Psoas muscle (tissue), 8 donors: ENCODE measurements around the gene SLC12A3. TPM values are rescaled to one million over a fixed set of nuclear protein-coding genes. Genes with fewer than 3 reads are reported as not detected.

Source experiments
- ATAC-seq, 4 donors: fragments of 200-7000 bp; cut with Tn5 transposase; one replicate each; pipeline ENCODE4 v1.9.1; 2020; ENCODE audit warnings: moderate library complexity in 3 of 4, mild to moderate bottlenecking in 2 of 4
- DNase-seq, 2 donors: peaks; one replicate each; pipeline ENCODE4 v3.0.0-alpha.2; 2020
- H3K27ac ChIP-seq: fragments of 200-600 bp; one replicate; pipeline ENCODE4 v1.8.0; 2022
- H3K27me3 ChIP-seq, 3 donors: fragments of 200-600 bp in 1 of 3; one replicate each; pipeline versions ENCODE4 v1.6.1 to v1.8.0; 2013 to 2022; ENCODE audit warnings: low read length in 2 of 3, mild to moderate bottlenecking in 2 of 3, moderate library complexity in 1 of 3; ENCODE audit not compliant: insufficient read depth in 3 of 3
- H3K36me3 ChIP-seq, 2 donors: fragments of 200-600 bp in 1 of 2; one replicate each; pipeline versions ENCODE4 v1.6.1 to v1.8.0; 2013 to 2022; ENCODE audit warnings: low read depth in 1 of 2, mild to moderate bottlenecking in 1 of 2, moderate library complexity in 1 of 2; ENCODE audit not compliant: insufficient read depth in 1 of 2
- H3K4me1 ChIP-seq: fragments of 200-600 bp; one replicate; pipeline ENCODE4 v1.8.0; 2022
- H3K4me3 ChIP-seq: fragments of 200-600 bp; one replicate; pipeline ENCODE4 v1.8.0; 2022; ENCODE audit warnings: mild to moderate bottlenecking
- H3K9me3 ChIP-seq: fragments of 200-600 bp; one replicate; pipeline ENCODE4 v1.8.0; 2022
- WGBS, 3 donors: extraction: QIAGEN DNeasy Blood & Tissue Kit; methylation state at CpG; one replicate each; pipeline versions ENCODE4 v1.1.6 to v1.1.7; 2013; 5-methylcytosine and 5-hydroxymethylcytosine counted together
- intact Hi-C, 2 donors: fragments of 100-400 bp; cut with DNase I; formaldehyde crosslinking; loops; one replicate each; pipeline versions ENCODE4 v1.11.0 to v1.14.2; 2022
- polyA plus RNA-seq, 3 donors: library from polyadenylated mRNA; stranded (reverse); fragments of 200-250 nt; gene quantifications; one replicate each; pipeline ENCODE4 v1.2.3, GENCODE V29; 2013
- total RNA-seq, 4 donors: library from RNA; stranded (reverse); fragmentation: NEBNext Ultra II Directional in 2 of 4; extraction: Animal tissue kit (Norgen Biotek cat#: 25700) in 2 of 4; gene quantifications; one replicate each; pipeline versions ENCODE4 v1.2.1 to v1.2.4, GENCODE V29; 2021 to 2023
- TF ChIP-seq, protein P1 (sequence below): fragments of 200-600 bp; IDR thresholded peaks from one replicate; pipeline ENCODE4 v1.8.0; 2022; ENCODE audit warnings: antibody characterized with exemption
- donor health status: healthy with polysubstance abuse.
- donor health status: DM: no; HTN: no; CAD: no; lungs with moderate emphysema.
- donor health status: Bipolar disorder and iron deficiency.
- donor health status: healthy.
- donor health status: DM: yes; HTN: yes; CAD: no.
- donor health status: DM: no; HTN: no; CAD: no.
- donor health status: DM: no; HTN: no; CAD: no.
- donor health status: DM: yes; HTN: yes; CAD: no.

The SLC12A3 gene
- total and polyA plus RNA-seq, 7 donors = 0.01 to 0.06 TPM; not detected in 5

- DNase-seq (no peak), ATAC-seq (no peak)
- H3K27ac ChIP-seq = no peak overlapping the region
- H3K27me3 ChIP-seq = no peaks in the 10 kb centered on the region
- peaks cover 7 to 79% of the 10 kb centered on the region in 2 donors for H3K36me3 ChIP-seq
- 42 to 92% (median 70%) methylated on average over 2 of the region's 2 CpGs for WGBS, 3 donors
- no peaks in the 10 kb centered on the region for H3K9me3 ChIP-seq
- intact Hi-C loops = no loop called here
- TF ChIP-seq, protein P1, sequence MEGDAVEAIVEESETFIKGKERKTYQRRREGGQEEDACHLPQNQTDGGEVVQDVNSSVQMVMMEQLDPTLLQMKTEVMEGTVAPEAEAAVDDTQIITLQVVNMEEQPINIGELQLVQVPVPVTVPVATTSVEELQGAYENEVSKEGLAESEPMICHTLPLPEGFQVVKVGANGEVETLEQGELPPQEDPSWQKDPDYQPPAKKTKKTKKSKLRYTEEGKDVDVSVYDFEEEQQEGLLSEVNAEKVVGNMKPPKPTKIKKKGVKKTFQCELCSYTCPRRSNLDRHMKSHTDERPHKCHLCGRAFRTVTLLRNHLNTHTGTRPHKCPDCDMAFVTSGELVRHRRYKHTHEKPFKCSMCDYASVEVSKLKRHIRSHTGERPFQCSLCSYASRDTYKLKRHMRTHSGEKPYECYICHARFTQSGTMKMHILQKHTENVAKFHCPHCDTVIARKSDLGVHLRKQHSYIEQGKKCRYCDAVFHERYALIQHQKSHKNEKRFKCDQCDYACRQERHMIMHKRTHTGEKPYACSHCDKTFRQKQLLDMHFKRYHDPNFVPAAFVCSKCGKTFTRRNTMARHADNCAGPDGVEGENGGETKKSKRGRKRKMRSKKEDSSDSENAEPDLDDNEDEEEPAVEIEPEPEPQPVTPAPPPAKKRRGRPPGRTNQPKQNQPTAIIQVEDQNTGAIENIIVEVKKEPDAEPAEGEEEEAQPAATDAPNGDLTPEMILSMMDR = no peak
- no peak overlapping the region for H3K4me3 ChIP-seq
- no peaks in the 10 kb centered on the region for H3K4me1 ChIP-seq
Measured at GRCh38 chr16:56830669-56831068, 34.3 kb upstream of the SLC12A3 start.

DNA sequence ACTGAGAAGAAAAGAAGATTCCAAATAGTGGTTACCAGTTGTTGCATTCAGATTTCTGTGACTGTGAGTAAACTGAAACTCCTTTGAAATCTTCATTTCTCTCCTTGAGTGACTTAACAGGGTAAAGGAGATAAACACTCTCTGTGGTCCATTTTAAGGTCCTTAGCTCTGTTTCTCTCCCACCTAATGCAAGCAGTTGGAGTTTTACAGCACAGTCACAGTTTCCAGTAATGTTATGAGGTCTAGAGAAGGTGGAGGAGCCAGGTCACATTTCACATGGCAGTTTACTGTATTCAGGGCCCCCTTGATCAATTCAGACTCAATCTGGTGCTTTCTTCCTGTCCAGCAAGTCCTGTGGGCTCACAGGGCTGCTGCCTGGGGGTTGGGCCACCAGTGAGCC lies 32.2 kb upstream of the SLC12A3 start:
- DNase-seq = no peak
- no peak for ATAC-seq
- peaks cover 10 to 91% of the 10 kb centered on the region in 2 donors for H3K36me3 ChIP-seq
- TF ChIP-seq, protein P1 = no peak
- no peaks in the 10 kb centered on the region for H3K4me1 ChIP-seq
- intact Hi-C loops = no loop called here
- no peak overlapping the region for H3K4me3 ChIP-seq
- H3K27ac ChIP-seq = no peak overlapping the region
- no peaks in the 10 kb centered on the region for H3K9me3 ChIP-seq
- no peaks in the 10 kb centered on the region for H3K27me3 ChIP-seq

DNA sequence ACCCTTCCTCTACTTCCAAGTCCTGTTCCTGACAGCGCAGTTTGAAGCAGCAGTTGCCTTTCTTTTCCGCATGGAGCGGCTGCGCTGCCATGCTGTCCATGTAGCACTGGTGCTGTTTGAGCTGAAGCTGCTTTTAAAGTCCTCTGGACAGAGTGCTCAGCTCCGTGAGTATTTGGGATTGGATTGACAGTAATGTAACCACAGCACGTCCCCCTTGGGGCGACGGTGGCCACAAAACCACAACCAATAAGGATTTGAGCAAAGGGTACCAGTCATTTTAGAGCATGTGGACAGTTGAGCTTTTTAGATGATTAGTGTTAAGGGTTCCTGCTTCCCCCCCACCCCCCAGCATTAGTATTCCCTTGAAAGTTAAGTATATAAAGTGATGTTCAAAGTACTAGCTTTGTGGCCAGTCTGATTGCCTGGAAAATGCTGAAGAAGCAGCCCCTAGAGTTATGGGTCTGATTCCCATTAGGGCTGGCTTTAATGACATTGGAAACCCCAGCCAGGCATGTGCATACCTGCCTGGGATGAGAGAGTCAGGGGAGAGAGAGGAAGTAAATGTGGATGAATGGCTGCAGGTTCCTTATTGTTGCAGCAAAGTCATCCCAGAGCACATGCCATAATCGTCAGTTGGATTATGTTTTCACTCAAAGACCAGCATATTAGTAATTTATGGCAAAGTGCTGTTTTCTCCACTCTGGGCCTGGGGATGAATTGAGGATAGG lies 31.6 kb upstream of the SLC12A3 start:
- Histone ChIP-seq H3K4me1 (no peaks in the 10 kb centered on the region), H3K27me3 (no peaks in the 10 kb centered on the region), H3K36me3 (peaks cover 10 to 97% of the 10 kb centered on the region in 2 donors), H3K4me3 (no peak overlapping the region), H3K27ac (no peak overlapping the region), H3K9me3 (no peaks in the 10 kb centered on the region)
- DNase-seq = no peak
- TF ChIP-seq, protein P1 = no peak
- ATAC-seq = no peak
- intact Hi-C loops = no loop called here
- 92 to 93% (median 92%) methylated on average over 9 of the region's 9 CpGs for WGBS, 3 donors

DNA sequence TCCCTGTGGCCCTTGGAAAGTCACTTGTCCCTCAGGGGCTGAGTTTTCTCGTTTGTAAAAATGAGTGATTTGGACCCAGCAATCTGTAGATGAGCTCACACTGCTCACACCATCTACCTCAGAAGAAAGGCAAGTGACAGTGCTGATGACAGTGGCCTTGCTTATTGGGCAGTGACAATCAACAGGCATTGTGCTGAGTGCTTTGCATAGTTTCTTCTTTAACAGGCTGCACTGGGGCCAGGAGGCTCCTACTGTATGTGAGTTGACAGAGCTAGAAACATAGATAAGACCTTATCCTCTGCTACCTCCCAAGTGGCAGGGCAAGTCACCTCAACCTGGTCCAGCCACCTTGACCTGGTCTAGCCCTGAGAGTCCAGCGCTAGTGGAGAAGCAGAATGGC lies 29.7 kb upstream of the SLC12A3 start:
- Histone ChIP-seq H3K4me1 (no peaks in the 10 kb centered on the region), H3K27me3 (no peaks in the 10 kb centered on the region), H3K36me3 (peaks cover 10 to 95% of the 10 kb centered on the region in 2 donors), H3K4me3 (no peak overlapping the region), H3K27ac (no peak overlapping the region), H3K9me3 (no peaks in the 10 kb centered on the region)
- DNase-seq = no peak
- intact Hi-C loops = no loop called here
- TF ChIP-seq, protein P1 = no peak
- WGBS, 3 donors = 77 to 86% (median 81%) methylated on average over 2 of the region's 2 CpGs
- no peak for ATAC-seq
